ENCODE results near the gene MATN4. TPM values are rescaled to one million over a fixed set of nuclear protein-coding genes. Genes with fewer than 3 reads are reported as not detected.

MATN4 gene
- total and polyA plus RNA-seq, 2 of the 13 experiments (the other 11 are each of a cell fraction or from before 2014, with no cell fraction given), result not detected

GRCh38 chr20:45337367-45338120 is 29.4 kb upstream of the MATN4 start (continued):
- TF ChIP-seq ZNF407 (CRISPR knock-in tag; IDR thresholded peaks at IDR 0.05; ENCODE audit: not compliant biosample characterization), result peak; percentile 22
- no peak for TF ChIP-seq ZNF501 (CRISPR knock-in tag; IDR thresholded peaks at IDR 0.05)
- TF ChIP-seq, protein P1, sequence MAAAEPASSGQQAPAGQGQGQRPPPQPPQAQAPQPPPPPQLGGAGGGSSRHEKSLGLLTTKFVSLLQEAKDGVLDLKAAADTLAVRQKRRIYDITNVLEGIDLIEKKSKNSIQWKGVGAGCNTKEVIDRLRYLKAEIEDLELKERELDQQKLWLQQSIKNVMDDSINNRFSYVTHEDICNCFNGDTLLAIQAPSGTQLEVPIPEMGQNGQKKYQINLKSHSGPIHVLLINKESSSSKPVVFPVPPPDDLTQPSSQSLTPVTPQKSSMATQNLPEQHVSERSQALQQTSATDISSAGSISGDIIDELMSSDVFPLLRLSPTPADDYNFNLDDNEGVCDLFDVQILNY (CRISPR knock-in tag; conservative IDR thresholded peaks at IDR 0.05), result no peak
- TF ChIP-seq, protein P2, sequence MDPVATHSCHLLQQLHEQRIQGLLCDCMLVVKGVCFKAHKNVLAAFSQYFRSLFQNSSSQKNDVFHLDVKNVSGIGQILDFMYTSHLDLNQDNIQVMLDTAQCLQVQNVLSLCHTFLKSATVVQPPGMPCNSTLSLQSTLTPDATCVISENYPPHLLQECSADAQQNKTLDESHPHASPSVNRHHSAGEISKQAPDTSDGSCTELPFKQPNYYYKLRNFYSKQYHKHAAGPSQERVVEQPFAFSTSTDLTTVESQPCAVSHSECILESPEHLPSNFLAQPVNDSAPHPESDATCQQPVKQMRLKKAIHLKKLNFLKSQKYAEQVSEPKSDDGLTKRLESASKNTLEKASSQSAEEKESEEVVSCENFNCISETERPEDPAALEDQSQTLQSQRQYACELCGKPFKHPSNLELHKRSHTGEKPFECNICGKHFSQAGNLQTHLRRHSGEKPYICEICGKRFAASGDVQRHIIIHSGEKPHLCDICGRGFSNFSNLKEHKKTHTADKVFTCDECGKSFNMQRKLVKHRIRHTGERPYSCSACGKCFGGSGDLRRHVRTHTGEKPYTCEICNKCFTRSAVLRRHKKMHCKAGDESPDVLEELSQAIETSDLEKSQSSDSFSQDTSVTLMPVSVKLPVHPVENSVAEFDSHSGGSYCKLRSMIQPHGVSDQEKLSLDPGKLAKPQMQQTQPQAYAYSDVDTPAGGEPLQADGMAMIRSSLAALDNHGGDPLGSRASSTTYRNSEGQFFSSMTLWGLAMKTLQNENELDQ (CRISPR knock-in tag; IDR thresholded peaks at IDR 0.05; ENCODE audit: borderline replicate concordance), result no peak
- TF ChIP-seq MAFG (CRISPR knock-in tag; IDR thresholded peaks at IDR 0.05), result no peak
- TF ChIP-seq POLR2G (IDR thresholded peaks at IDR 0.05; ENCODE audit: low read depth, low read length), result no peak; the same call in 1 of the 2 replicates
- TF ChIP-seq, protein P3, sequence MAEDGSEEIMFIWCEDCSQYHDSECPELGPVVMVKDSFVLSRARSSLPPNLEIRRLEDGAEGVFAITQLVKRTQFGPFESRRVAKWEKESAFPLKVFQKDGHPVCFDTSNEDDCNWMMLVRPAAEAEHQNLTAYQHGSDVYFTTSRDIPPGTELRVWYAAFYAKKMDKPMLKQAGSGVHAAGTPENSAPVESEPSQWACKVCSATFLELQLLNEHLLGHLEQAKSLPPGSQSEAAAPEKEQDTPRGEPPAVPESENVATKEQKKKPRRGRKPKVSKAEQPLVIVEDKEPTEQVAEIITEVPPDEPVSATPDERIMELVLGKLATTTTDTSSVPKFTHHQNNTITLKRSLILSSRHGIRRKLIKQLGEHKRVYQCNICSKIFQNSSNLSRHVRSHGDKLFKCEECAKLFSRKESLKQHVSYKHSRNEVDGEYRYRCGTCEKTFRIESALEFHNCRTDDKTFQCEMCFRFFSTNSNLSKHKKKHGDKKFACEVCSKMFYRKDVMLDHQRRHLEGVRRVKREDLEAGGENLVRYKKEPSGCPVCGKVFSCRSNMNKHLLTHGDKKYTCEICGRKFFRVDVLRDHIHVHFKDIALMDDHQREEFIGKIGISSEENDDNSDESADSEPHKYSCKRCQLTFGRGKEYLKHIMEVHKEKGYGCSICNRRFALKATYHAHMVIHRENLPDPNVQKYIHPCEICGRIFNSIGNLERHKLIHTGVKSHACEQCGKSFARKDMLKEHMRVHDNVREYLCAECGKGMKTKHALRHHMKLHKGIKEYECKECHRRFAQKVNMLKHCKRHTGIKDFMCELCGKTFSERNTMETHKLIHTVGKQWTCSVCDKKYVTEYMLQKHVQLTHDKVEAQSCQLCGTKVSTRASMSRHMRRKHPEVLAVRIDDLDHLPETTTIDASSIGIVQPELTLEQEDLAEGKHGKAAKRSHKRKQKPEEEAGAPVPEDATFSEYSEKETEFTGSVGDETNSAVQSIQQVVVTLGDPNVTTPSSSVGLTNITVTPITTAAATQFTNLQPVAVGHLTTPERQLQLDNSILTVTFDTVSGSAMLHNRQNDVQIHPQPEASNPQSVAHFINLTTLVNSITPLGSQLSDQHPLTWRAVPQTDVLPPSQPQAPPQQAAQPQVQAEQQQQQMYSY (CRISPR knock-in tag; IDR thresholded peaks at IDR 0.05), result no peak
- TF ChIP-seq HIVEP1 (CRISPR knock-in tag; IDR thresholded peaks at IDR 0.05), result peak; percentile 51
- TF ChIP-seq, protein P4, sequence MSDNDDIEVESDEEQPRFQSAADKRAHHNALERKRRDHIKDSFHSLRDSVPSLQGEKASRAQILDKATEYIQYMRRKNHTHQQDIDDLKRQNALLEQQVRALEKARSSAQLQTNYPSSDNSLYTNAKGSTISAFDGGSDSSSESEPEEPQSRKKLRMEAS (IDR thresholded peaks at IDR 0.05), result peak; percentile 40; the same call in 1 of the 2 replicates
- TF ChIP-seq ZFP62 (CRISPR knock-in tag; IDR thresholded peaks at IDR 0.05), result no peak
- no peak for TF ChIP-seq ZNF12 (CRISPR knock-in tag; IDR thresholded peaks at IDR 0.05)
- no peak for TF ChIP-seq ZFP36L2 (CRISPR knock-in tag; IDR thresholded peaks at IDR 0.05)
